K562 (cell line): ENCODE measurements around the gene RUNX1. TPM values are rescaled to one million over a fixed set of nuclear protein-coding genes. Genes with fewer than 3 reads are reported as not detected.
A peak's percentile ranks its signal among the peaks of the same experiment; 100 is the strongest.

Experiments
- ATAC-seq: fragments of 200-7000 bp; cut with Tn5 transposase; 3 replicates; pipeline ENCODE4 v1.9.1; 2020; ENCODE audit warnings: moderate library complexity
- BruUV-seq: library from RNA; stranded (reverse); fragments of 400-500 nt; replicated peaks from 2 replicates; lab custom pipeline; 2021; lab: Mats Ljungman, UMichigan
- CTCF ChIA-PET: fragments of 300-600 bp; formaldehyde crosslinking; extraction: SDS; loops from one replicate; lab custom pipeline; 2021; ENCODE audit warnings: low intra/inter-chr PET ratio; lab: Yijun Ruan, JAX
- POLR2A ChIA-PET: fragments of 300-600, 350-650 bp; sonication (Branson Sonifier 250); formaldehyde crosslinking; extraction: SDS; loops from one replicate; lab custom pipeline; 2021; ENCODE audit warnings: antibody characterized with exemption, inconsistent platforms; lab: Yijun Ruan, JAX
- DNase-seq, 4 experiments: peaks; one replicate each; pipeline versions ENCODE4 v3.0.0 to v3.0.0-alpha.2; 2011 to 2018; ENCODE audit warnings: low spot score in 3 of 4, mixed read lengths in 3 of 4; ENCODE audit errors: extremely low read depth in 1 of 4
- FAIRE-seq: peaks from 2 replicates; lab custom pipeline; 2011; peaks lifted over from hg19 to GRCh38; lab: Jason Lieb, UNC
- H2AFZ ChIP-seq: 2 replicates; pipeline ENCODE4 v1.6.0; 2011; ENCODE audit warnings: low read depth, low read length, control low read depth, inconsistent platforms
- H3K27ac ChIP-seq: fragments of 200-600 bp; 3 replicates; pipeline ENCODE4 v1.8.0; 2011; ENCODE audit warnings: low read depth, mild to moderate bottlenecking, control low read depth, inconsistent platforms, low read length, moderate library complexity, mixed read lengths; ENCODE audit errors: extremely low read depth
- H3K27me3 ChIP-seq, 2 experiments: fragments of 300-600 bp in 1 of 2; 2 replicates in 1 of 2; 3 replicates in 1 of 2; pipeline versions ENCODE4 v1.6.0 to v1.8.0; 2011; ENCODE audit warnings: inconsistent platforms in 2 of 2, low read length in 2 of 2, mild to moderate bottlenecking in 1 of 2, mixed read lengths in 1 of 2, moderate library complexity in 1 of 2; ENCODE audit not compliant: control insufficient read depth in 2 of 2, insufficient read depth in 2 of 2
- H3K36me3 ChIP-seq: fragments of 300-600 bp; 3 replicates; pipeline ENCODE4 v1.8.0; 2011; ENCODE audit warnings: mild to moderate bottlenecking, low read length, inconsistent platforms; ENCODE audit not compliant: control insufficient read depth, insufficient read depth
- H3K4me1 ChIP-seq, 2 experiments: fragments of 200-600 bp in 1 of 2; replicated peaks in 1 of 2; 2 replicates in 1 of 2; 3 replicates in 1 of 2; pipeline versions ENCODE4 v1.5.1 to v1.8.0; 2011; ENCODE audit warnings: inconsistent platforms in 2 of 2, low read length in 2 of 2, mild to moderate bottlenecking in 1 of 2, mixed read lengths in 1 of 2, moderate library complexity in 1 of 2; ENCODE audit not compliant: control insufficient read depth in 2 of 2, insufficient read depth in 2 of 2
- H3K4me2 ChIP-seq: 2 replicates; pipeline ENCODE4 v1.6.1; 2011; ENCODE audit warnings: low read length, control low read depth, inconsistent platforms, mixed read lengths; ENCODE audit not compliant: insufficient read depth
- H3K4me3 ChIP-seq: fragments of 200-600 bp; sonication (generic), shearing (Covaris generic); 2 replicates; pipeline ENCODE4 v1.5.1; 2016; ENCODE audit warnings: control low read depth, inconsistent platforms
- H3K79me2 ChIP-seq: fragments of 200-600 bp; 3 replicates; pipeline ENCODE4 v1.8.0; 2011; ENCODE audit warnings: low read length, inconsistent platforms; ENCODE audit not compliant: control insufficient read depth, insufficient read depth
- H3K9ac ChIP-seq, 2 experiments: 2 replicates each; pipeline versions ENCODE4 v1.6.0 to v1.6.1; 2011; ENCODE audit warnings: low read depth in 2 of 2, low read length in 2 of 2, control low read depth in 1 of 2, inconsistent platforms in 1 of 2, mild to moderate bottlenecking in 1 of 2, mixed read lengths in 1 of 2; ENCODE audit not compliant: insufficient read depth in 1 of 2
- H3K9me1 ChIP-seq: one replicate; pipeline ENCODE4 v1.6.0; 2011; ENCODE audit warnings: inconsistent platforms, mild to moderate bottlenecking, low read length, moderate library complexity; ENCODE audit not compliant: control insufficient read depth, insufficient read depth
- H3K9me3 ChIP-seq: replicated peaks from 2 replicates; pipeline ENCODE4 v1.5.1; 2011; ENCODE audit warnings: low read depth, low read length, inconsistent platforms; ENCODE audit not compliant: control insufficient read depth, insufficient read depth
- H4K20me1 ChIP-seq: replicated peaks from 2 replicates; pipeline ENCODE4 v1.6.1; 2011; ENCODE audit warnings: low read length, inconsistent platforms, mixed read lengths; ENCODE audit not compliant: control insufficient read depth, insufficient read depth
- BDP1 ChIP-seq: IDR thresholded peaks from 3 replicates; pipeline ENCODE4 v1.6.1; 2011; ENCODE audit not compliant: insufficient read length, insufficient read depth
- CTCFL ChIP-seq: IDR thresholded peaks from 2 replicates; pipeline ENCODE4 v1.6.1; 2011; ENCODE audit warnings: borderline replicate concordance, low read depth, mild to moderate bottlenecking, moderate library complexity, low read length; ENCODE audit not compliant: insufficient read depth, poor library complexity, severe bottlenecking
- ETS1 ChIP-seq: conservative IDR thresholded peaks from 2 replicates; pipeline ENCODE4 v1.6.1; 2011; ENCODE audit warnings: low read depth, mild to moderate bottlenecking, low read length; ENCODE audit not compliant: control insufficient read depth
- HLTF ChIP-seq: fragments of 450-650 bp; IDR thresholded peaks from 2 replicates; pipeline ENCODE4 v1.6.1; 2016
- ILK ChIP-seq: fragments of 450-650 bp; IDR thresholded peaks from 2 replicates; pipeline ENCODE4 v1.6.1; 2016; ENCODE audit warnings: missing genetic modification characterization, low read depth, mild to moderate bottlenecking, missing compliant biosample characterization, moderate library complexity, borderline replicate concordance
- MAX ChIP-seq: sonication (generic); formaldehyde crosslinking; IDR thresholded peaks from 2 replicates; pipeline ENCODE4 v1.9.0; 2022; ENCODE audit warnings: mild to moderate bottlenecking, missing genetic modification reagents
- PHF21A ChIP-seq: fragments of 450-650 bp; IDR thresholded peaks from 2 replicates; pipeline ENCODE4 v1.6.1; 2017; ENCODE audit warnings: low read depth, borderline replicate concordance
- POLR2A ChIP-seq: fragments of 450-650 bp; conservative IDR thresholded peaks from 2 replicates; pipeline ENCODE4 v1.6.1; 2016
- STAT5A ChIP-seq: IDR thresholded peaks from 2 replicates; pipeline ENCODE4 v1.6.1; 2012; ENCODE audit warnings: low read length, inconsistent platforms, borderline replicate concordance
- ZNF184 ChIP-seq: sonication (generic); formaldehyde crosslinking; IDR thresholded peaks from 2 replicates; pipeline ENCODE4 v1.5.0; 2020; ENCODE audit warnings: missing genetic modification reagents
- ZSCAN32 ChIP-seq: fragments of 450-650 bp; formaldehyde crosslinking; IDR thresholded peaks from 2 replicates; pipeline ENCODE4 v1.4.0; 2020; ENCODE audit warnings: mild to moderate bottlenecking, moderate library complexity
- WGBS: fragments of 100-300 bp; shearing (Covaris generic); methylation state at CpG from one replicate; pipeline ENCODE4 v1.1.6; 2016; ENCODE audit warnings: low coverage, mixed read lengths; ENCODE audit not compliant: insufficient coverage; ENCODE audit errors: missing lambda C conversion rate; 5-methylcytosine and 5-hydroxymethylcytosine counted together
- in situ Hi-C: fragments of 300-500 bp; cut with MboI; formaldehyde crosslinking; loops from 4 replicates; pipeline ENCODE4 v1.15.0; 2018; ENCODE audit warnings: inconsistent platforms, mixed read lengths
- intact Hi-C: fragments of 100-400 bp; cut with micrococcal nuclease; formaldehyde crosslinking; loops from 2 replicates; pipeline ENCODE4 v1.14.2; 2022
- polyA plus RNA-seq, 8 experiments: library from polyadenylated mRNA; depleted of rRNA in 4 of 8; stranded (reverse) in 5 of 8; unstranded in 3 of 8; fragments of >200 nt; fragmentation: Nextera tagmentation in 2 of 8; fragmentation: Illumina TruSeq in 1 of 8; extraction: Ambion mirVana in 2 of 8; extraction: Trizol in 1 of 8; gene quantifications; 2 replicates each; pipeline versions ENCODE4 v1.2.1 to v1.2.3, GENCODE V29; 2011 to 2014; ENCODE audit warnings: inconsistent platforms in 1 of 8, missing spikeins in 1 of 8
- total RNA-seq, 7 experiments: library from RNA; depleted of rRNA in 6 of 7; stranded (reverse); fragments of >200 nt in 6 of 7; fragmentation: Illumina TruSeq in 2 of 7; extraction: Trizol in 2 of 7; gene quantifications; 2 replicates each; pipeline versions ENCODE4 v1.2.1 to v1.2.3, GENCODE V29; 2011 to 2021; ENCODE audit warnings: low replicate concordance in 1 of 7
- TF ChIP-seq, protein P1 (sequence below): fragments of 250-450 bp; sonication (Bioruptor Pico); IDR thresholded peaks from 2 replicates; pipeline ENCODE4 v1.4.0; 2020; ENCODE audit warnings: mild to moderate bottlenecking
- TF ChIP-seq, protein P2 (sequence below): fragments of 250-450 bp; sonication (Bioruptor Pico); IDR thresholded peaks from 2 replicates; pipeline ENCODE4 v1.5.0; 2021; ENCODE audit warnings: mild to moderate bottlenecking, borderline replicate concordance

RUNX1 gene
- total and polyA plus RNA-seq, 9 of the 15 experiments (the other 6 are each of a cell fraction or from before 2014, with no cell fraction given): 2.2 to 68.6 (median 17.8) TPM

DNA sequence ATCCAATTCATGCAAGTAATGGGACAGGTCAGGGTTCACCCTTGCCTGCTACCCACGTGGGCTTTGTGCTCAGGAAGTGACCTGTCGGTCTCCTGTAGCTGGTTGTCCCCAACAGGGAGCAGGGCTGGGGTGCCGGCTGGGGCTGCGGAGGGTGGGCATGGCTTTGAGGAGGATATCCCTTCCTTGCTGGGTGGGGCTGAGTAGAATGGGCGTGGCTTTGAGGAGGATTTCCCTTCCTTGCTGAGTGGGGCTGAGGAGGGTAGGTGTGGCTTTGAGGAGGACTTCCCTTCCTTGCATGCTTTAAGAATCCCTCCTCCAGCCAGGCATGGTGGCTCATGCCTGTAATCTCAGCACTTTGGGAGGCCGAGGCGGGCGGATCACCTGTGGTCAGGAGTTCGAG is 229.1 kb downstream of the RUNX1 start:
- peaks cover 3% of the 10 kb centered on the region; the same call in 1 of the 2 replicates for H4K20me1 ChIP-seq
- H3K4me3 ChIP-seq: no peak overlapping the region
- peak; percentile 52 for FAIRE-seq
- WGBS: 78% methylated on average over 9 of the region's 9 CpGs
- H3K27me3 ChIP-seq: no peaks in the 10 kb centered on the region
- ChIA-PET POLR2A (interaction anchor here (0.7 kb wide), 1 partner anchor 11 kb away, joined by 3 read pairs; no protein-coding TSS in a partner anchor), CTCF (no interaction called here)
- TF ChIP-seq CTCFL: no peak
- TF ChIP-seq HLTF: no peak
- TF ChIP-seq, protein P1, sequence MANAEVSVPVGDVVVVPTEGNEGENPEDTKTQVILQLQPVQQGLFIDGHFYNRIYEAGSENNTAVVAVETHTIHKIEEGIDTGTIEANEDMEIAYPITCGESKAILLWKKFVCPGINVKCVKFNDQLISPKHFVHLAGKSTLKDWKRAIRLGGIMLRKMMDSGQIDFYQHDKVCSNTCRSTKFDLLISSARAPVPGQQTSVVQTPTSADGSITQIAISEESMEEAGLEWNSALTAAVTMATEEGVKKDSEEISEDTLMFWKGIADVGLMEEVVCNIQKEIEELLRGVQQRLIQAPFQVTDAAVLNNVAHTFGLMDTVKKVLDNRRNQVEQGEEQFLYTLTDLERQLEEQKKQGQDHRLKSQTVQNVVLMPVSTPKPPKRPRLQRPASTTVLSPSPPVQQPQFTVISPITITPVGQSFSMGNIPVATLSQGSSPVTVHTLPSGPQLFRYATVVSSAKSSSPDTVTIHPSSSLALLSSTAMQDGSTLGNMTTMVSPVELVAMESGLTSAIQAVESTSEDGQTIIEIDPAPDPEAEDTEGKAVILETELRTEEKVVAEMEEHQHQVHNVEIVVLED (CRISPR knock-in tag): no peak
- no peak for TF ChIP-seq MAX (CRISPR knock-in tag)
- no peak for TF ChIP-seq ETS1
- TF ChIP-seq, protein P2, sequence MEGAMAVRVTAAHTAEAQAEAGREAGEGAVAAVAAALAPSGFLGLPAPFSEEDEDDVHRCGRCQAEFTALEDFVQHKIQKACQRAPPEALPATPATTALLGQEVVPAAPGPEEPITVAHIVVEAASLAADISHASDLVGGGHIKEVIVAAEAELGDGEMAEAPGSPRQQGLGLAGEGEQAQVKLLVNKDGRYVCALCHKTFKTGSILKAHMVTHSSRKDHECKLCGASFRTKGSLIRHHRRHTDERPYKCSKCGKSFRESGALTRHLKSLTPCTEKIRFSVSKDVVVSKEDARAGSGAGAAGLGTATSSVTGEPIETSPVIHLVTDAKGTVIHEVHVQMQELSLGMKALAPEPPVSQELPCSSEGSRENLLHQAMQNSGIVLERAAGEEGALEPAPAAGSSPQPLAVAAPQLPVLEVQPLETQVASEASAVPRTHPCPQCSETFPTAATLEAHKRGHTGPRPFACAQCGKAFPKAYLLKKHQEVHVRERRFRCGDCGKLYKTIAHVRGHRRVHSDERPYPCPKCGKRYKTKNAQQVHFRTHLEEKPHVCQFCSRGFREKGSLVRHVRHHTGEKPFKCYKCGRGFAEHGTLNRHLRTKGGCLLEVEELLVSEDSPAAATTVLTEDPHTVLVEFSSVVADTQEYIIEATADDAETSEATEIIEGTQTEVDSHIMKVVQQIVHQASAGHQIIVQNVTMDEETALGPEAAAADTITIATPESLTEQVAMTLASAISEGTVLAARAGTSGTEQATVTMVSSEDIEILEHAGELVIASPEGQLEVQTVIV (CRISPR knock-in tag): no peak
- no peak for TF ChIP-seq PHF21A
- TF ChIP-seq ZNF184 (CRISPR knock-in tag): no peak
- no peak for TF ChIP-seq POLR2A
- TF ChIP-seq ILK (tag): no peak
- no peak for TF ChIP-seq ZSCAN32 (CRISPR knock-in tag)
- TF ChIP-seq STAT5A: no peak
- no peak for TF ChIP-seq BDP1
- no peaks in the 10 kb centered on the region for H3K9me3 ChIP-seq
- no peak overlapping the region for H2AFZ ChIP-seq
- no peak overlapping the region for H3K4me2 ChIP-seq
- no peaks in the 10 kb centered on the region for H3K79me2 ChIP-seq
- no TSS peak for BruUV-seq
- intact Hi-C loops (no loop called here), in situ Hi-C loops (no loop called here)
- H3K9me1 ChIP-seq: no peaks in the 10 kb centered on the region
- DNase-seq: peak; percentile 35 to 37 (median 36)
- no peak overlapping the region for H3K9ac ChIP-seq
- H3K27ac ChIP-seq: no peak overlapping the region
- peaks cover 0 to 3% of the 10 kb centered on the region in 2 experiments; a peak in 1 of 5 replicates for H3K4me1 ChIP-seq
- peaks cover 89% of the 10 kb centered on the region for H3K36me3 ChIP-seq
- peak; percentile 77 for ATAC-seq
